ENCODE measurements around the gene CACNB2. TPM values are rescaled to one million over a fixed set of nuclear protein-coding genes. Genes with fewer than 3 reads are reported as not detected.

CACNB2 gene
- total RNA-seq, 2 donors from 2014 or later, result 1.9 to 4.6 TPM

DNA sequence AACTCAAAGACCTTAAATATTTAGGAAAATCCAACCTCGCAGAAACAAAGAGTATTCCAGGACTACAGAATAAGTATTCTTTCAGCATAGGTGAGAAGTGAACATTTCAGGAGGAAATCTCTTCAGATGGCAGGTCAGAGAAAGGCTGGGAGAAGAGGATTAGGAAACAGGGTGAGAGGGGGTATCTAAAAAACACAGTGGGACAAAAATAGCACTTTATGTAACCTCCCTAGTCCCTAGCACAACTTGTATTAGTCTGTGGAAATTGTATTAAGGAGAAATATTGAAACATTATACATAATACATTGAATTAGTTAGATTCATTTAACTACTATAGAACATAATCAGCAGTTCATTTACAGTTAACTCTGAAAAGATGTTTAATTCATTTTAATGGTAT lies 192.3 kb downstream of the CACNB2 start:
- H3K4me1 ChIP-seq (ENCODE audit: control insufficient read depth, insufficient read depth, low read length), result no peaks in the 10 kb centered on the region
- Mint-ChIP-seq H3K4me1 (no peaks in the 10 kb centered on the region), H3K27ac (no peak overlapping the region), H3K9me3 (no peaks in the 10 kb centered on the region), H3K36me3 (ENCODE audit: low read depth) (no peaks in the 10 kb centered on the region), H3K4me3 (no peak overlapping the region), H3K27me3 (ENCODE audit: insufficient read depth) (no peaks in the 10 kb centered on the region)
- no peak overlapping the region for H3K9ac ChIP-seq (ENCODE audit: extremely low read depth, low read length, poor library complexity, severe bottlenecking)
- H3K4me3 ChIP-seq (ENCODE audit: low read length), result no peak overlapping the region
- H3K27me3 ChIP-seq (ENCODE audit: control insufficient read depth, insufficient read depth, low read length, poor library complexity, severe bottlenecking), result no peaks in the 10 kb centered on the region
- TF ChIP-seq, protein P1, sequence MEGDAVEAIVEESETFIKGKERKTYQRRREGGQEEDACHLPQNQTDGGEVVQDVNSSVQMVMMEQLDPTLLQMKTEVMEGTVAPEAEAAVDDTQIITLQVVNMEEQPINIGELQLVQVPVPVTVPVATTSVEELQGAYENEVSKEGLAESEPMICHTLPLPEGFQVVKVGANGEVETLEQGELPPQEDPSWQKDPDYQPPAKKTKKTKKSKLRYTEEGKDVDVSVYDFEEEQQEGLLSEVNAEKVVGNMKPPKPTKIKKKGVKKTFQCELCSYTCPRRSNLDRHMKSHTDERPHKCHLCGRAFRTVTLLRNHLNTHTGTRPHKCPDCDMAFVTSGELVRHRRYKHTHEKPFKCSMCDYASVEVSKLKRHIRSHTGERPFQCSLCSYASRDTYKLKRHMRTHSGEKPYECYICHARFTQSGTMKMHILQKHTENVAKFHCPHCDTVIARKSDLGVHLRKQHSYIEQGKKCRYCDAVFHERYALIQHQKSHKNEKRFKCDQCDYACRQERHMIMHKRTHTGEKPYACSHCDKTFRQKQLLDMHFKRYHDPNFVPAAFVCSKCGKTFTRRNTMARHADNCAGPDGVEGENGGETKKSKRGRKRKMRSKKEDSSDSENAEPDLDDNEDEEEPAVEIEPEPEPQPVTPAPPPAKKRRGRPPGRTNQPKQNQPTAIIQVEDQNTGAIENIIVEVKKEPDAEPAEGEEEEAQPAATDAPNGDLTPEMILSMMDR (conservative IDR thresholded peaks at IDR 0.05), result no peak
- 91 to 100% methylated on average over 1 of the region's 1 CpG for WGBS, 2 experiments (ENCODE audit: insufficient coverage in 1 of 2, insufficient read length in 1 of 2)
- no peaks in the 10 kb centered on the region for H3K36me3 ChIP-seq (ENCODE audit: control insufficient read depth, insufficient read depth, low read length)
- H3K27ac ChIP-seq (ENCODE audit: low read depth, low read length), result no peak overlapping the region
- DNase-seq, result no peak
- no peaks in the 10 kb centered on the region for H3K9me3 ChIP-seq (ENCODE audit: control insufficient read depth, low read length)

DNA sequence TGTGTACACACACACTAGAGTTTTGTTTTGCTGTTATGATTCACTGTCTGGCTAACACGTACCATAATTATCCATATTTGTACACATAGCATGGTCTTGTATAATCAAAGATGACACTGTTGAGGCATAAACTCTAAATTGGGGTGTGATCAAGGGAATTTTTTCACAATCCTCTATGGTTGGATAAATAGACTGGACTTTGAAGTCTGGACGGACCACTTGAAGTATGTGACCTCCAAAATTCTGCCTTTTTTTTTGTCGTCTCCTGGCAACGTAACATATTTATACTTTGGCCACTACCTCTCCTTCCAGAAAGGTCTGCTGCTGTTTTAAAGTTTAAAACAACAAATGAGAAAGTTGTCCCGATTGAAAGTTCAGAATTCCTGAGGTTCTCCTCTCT lies 193.4 kb downstream of the CACNB2 start:
- DNase-seq, result no peak
- H3K4me1 ChIP-seq (ENCODE audit: control insufficient read depth, insufficient read depth, low read length), result no peaks in the 10 kb centered on the region
- Mint-ChIP-seq H3K9me3 (no peaks in the 10 kb centered on the region), H3K4me3 (no peak overlapping the region), H3K36me3 (ENCODE audit: low read depth) (no peaks in the 10 kb centered on the region), H3K27ac (no peak overlapping the region), H3K4me1 (no peaks in the 10 kb centered on the region), H3K27me3 (ENCODE audit: insufficient read depth) (no peaks in the 10 kb centered on the region)
- H3K36me3 ChIP-seq (ENCODE audit: control insufficient read depth, insufficient read depth, low read length), result no peaks in the 10 kb centered on the region
- no peak overlapping the region for H3K4me3 ChIP-seq (ENCODE audit: low read length)
- TF ChIP-seq, protein P1 (conservative IDR thresholded peaks at IDR 0.05), result no peak
- no peak overlapping the region for H3K9ac ChIP-seq (ENCODE audit: extremely low read depth, low read length, poor library complexity, severe bottlenecking)
- no peaks in the 10 kb centered on the region for H3K9me3 ChIP-seq (ENCODE audit: control insufficient read depth, low read length)
- 95 to 100% methylated on average over 1 to 5 of the region's 5 CpGs for WGBS, 2 experiments (ENCODE audit: insufficient coverage in 1 of 2, insufficient read length in 1 of 2)
- no peak overlapping the region for H3K27ac ChIP-seq (ENCODE audit: low read depth, low read length)
- H3K27me3 ChIP-seq (ENCODE audit: control insufficient read depth, insufficient read depth, low read length, poor library complexity, severe bottlenecking), result no peaks in the 10 kb centered on the region

DNA sequence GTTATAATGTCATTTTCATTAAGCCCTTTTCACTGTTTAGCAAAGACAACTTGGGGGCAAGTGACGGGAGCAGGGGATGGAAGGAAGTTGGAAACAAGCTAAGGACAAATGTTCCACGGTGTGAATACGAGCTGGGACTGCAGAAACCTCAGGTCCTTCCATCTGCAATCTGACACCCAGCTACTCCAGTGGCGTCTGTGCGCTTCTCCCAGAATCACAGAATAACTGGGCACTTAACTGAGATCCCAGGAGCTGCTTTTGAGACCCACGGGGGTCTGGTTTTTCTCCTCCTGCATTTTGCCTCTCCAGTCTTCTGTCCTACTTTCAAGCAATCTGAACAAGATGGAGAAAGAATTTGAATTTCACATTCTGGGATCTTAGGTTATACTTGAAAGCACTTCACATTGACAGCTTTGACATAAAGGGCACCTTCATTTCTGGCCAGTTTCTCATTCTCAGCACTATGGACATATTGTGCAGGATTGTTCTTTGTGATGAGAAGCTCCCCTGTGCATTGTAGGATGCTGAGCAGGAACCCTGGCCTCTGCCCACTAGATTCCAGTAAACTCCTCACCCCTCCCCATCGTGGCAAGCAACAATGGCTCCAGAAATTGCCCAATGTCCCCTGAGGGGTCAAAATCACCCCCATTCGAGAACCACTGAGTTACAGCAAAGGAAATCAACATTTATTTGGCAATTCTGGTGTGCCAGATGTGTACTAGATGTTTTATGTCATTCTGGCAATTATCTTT lies 194.1 kb downstream of the CACNB2 start:
- no peak overlapping the region for H3K9ac ChIP-seq (ENCODE audit: extremely low read depth, low read length, poor library complexity, severe bottlenecking)
- no peak for DNase-seq
- H3K4me3 ChIP-seq (ENCODE audit: low read length), result no peak overlapping the region
- no peaks in the 10 kb centered on the region for H3K4me1 ChIP-seq (ENCODE audit: control insufficient read depth, insufficient read depth, low read length)
- no peaks in the 10 kb centered on the region for H3K27me3 ChIP-seq (ENCODE audit: control insufficient read depth, insufficient read depth, low read length, poor library complexity, severe bottlenecking)
- Mint-ChIP-seq H3K36me3 (ENCODE audit: low read depth) (no peaks in the 10 kb centered on the region), H3K9me3 (no peaks in the 10 kb centered on the region), H3K27me3 (ENCODE audit: insufficient read depth) (no peaks in the 10 kb centered on the region), H3K4me3 (no peak overlapping the region), H3K4me1 (no peaks in the 10 kb centered on the region), H3K27ac (no peak overlapping the region)
- H3K36me3 ChIP-seq (ENCODE audit: control insufficient read depth, insufficient read depth, low read length), result no peaks in the 10 kb centered on the region
- H3K27ac ChIP-seq (ENCODE audit: low read depth, low read length), result no peak overlapping the region
- no peaks in the 10 kb centered on the region for H3K9me3 ChIP-seq (ENCODE audit: control insufficient read depth, low read length)
- 58 to 82% methylated on average over 6 to 8 of the region's 8 CpGs for WGBS, 2 experiments (ENCODE audit: insufficient coverage in 1 of 2, insufficient read length in 1 of 2)
- TF ChIP-seq, protein P1 (conservative IDR thresholded peaks at IDR 0.05), result no peak

Data from endodermal cell (in vitro differentiated cells).